NCI-H748 (cell line): ENCODE measurements around the gene SKAP1.
"Not testable (repeated sequence)": the region's sequence is repeated elsewhere in the genome, so short reads cannot be mapped to it uniquely, and the experiment has no call there.

Experiments
- DNase-seq: peaks from one replicate; lab custom pipeline; 2025; ENCODE audit not compliant: unreplicated experiment; lab: John Stamatoyannopoulos, UW

The SKAP1 gene

DNA sequence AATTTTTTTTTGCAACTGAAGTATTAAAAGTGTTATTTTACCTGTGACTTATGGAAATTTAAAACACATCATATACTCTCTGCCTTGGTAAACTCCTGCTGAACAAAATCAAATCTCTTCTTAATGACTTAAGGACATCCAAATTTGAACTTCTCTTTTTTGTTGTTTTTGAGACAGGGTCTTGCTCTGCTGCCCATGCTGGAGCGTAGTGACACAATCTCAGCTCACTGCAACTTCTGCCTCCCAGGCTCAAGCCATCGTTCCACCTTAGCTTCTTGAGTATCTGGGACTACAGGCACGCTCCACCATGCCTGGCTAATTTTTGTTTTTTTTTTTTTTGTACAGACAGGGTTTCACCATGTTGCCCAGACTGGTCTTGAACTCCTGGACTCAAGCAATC lies 56.1 kb downstream of the SKAP1 start:
- no peak for DNase-seq

DNA sequence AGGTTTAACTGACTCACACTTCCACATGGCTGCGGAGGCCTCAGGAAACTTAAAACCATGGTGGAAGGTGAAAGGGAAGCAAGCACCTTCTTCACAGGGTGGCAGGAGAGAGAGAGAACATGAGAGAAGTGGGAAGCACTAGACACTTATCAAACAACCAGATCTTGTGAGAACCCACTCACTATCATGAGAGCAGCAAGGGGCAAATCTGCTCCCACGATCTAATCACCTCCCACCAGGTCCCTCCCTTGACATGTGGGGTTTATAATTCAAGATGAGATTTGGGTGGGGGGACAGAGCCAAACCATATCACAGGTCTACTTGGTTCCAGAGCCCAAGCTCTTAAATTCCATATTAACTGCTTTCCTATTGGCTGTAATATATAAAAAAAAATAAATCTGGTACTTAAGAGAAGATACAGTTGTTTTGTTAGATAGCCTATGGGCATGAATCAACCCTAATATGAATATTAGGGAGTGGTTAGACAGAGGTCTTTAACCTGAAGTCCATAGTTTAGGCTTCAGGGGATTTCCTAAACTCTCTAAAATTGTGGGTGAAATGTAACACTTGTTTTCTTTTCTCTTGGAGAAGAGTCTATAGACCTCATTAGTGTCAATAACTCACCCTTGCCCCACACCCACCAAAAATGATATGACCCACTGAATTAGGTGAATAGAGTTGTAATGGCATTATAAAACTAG lies 56.7 kb downstream of the SKAP1 start:
- DNase-seq, result no peak

DNA sequence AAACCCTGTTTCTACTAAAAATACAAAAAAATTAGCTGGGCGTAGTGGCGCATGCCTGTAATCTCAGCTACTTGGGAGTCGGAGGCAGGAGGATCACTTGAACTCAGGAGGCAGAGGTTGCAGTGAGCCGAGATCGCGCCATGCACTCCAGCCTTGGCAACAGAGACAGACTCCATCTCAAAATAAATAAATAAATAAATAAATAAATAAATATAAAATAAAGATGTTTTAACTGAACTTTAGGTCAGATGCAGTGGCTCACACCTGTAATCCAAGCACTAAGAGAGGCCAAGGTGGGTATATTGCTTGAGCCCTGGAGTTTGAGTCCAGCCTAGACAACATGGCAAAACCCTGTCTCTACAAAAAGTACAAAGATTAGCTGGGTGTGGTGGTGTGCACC lies 61.0 kb downstream of the SKAP1 start:
- not testable (repeated sequence) for DNase-seq

DNA sequence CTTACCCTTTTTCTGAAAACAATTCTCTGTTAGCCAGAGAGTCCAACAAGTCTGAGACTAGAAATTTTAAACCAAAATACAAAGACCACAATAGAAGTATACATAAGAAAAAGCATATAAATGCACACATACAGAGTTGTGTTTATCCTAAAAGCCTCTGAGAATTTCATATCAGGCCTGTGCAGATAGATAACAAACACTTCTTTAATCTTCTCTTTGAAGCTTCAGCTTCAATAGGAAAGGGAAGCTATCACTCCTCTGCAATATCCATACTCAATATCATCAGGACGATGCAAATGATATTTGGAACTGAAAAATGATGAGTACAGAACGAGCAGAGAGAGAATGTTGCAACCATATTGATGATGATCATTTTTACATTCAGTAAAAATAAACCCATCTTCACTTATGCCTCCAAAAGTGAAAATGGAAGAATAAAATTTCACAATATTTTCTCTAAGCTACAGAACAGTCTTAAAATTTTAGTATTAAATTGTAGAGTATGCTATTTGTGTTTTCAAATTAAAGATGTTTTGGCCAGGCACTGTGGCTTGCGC lies 61.6 kb downstream of the SKAP1 start:
- DNase-seq, result no peak

DNA sequence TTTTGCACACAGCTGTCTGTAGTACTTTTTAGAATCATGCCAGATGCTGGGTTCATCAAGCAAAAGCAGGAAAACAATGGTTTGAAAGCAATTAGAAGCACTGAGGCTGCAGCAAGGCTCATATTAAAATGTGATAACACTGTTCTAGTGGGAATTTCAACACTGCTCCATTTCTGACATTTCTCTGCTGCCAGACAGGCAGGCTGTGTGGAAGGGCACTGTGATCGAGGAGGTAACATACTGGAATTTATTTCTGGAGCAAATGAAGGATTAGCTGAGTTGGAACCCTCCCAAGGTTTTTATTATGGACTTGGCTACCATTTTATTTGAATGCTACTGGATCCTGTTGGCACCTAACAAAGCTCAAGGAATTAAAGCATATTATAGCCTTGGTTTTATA lies 66.9 kb downstream of the SKAP1 start:
- no peak for DNase-seq

DNA sequence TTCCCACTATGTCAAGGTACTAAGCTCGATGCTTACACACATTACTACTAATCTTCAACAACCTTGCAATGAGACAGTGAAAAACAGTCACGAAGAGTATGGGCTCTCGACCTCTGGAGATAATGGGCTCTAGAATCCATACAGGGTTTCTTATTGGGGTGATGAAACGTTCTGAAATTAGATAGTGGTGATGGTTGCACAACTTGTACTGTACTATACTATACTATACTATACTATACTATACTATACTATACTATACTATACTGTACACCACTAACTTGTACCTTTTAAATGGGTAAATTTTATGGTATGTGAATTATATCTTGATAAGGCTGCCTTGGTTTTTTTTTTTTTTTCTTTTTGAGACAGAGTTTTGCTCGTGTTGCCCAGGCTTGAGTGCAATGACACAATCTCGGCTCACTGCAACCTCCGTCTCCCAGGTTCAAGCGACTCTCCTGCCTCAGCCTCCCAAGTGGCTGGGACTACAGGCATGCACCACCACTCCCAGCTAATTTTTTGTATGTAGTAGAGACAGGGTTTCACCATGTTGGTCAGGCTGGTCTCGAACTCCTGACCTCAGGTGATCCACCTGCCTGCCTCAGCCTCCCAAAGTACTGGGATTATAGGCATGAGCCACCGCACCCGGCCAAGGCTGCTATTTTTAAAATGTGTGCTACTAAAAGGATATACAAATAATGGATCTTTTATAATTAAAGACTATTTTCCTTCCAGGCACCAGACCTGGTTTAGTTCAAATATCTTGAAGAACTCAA lies 69.0 kb downstream of the SKAP1 start:
- DNase-seq, result not testable (repeated sequence)

DNA sequence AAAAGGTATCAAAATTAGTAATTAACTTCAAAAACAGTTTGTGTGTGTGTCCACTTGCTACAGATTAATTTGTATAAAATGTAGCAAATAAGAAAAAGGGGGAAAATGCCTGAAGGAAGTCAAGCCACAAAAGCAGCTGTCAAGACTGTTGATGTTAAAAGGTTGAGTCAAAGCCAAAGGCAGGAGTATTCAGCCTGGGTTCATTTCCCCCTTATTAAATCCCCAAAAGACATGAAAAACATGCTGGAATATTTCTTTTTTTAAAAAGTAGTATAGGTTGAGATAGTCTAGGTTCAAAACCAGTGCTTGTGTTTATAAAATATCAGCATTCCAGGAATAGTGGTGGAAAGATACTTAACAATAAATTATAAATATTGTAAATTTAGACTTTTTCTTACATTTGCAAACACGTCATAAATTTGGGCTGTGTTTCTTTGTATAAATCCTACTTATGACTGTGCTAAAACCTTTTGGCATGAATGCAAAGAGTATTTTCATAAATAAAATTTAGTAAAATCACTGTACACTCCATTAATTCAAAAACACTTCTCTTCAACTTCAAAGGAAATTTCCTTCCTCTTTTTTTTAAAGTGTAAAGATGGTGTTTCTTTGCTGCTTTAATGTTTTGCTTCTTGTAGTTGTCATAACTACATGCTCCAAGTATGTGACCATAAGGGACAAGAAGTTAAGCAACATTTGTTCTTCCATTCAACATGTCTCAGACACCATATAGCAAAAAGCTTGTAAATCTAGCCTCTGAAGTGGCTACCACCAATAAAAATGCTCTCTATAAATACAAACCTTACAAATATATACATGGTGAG lies 72.0 kb downstream of the SKAP1 start:
- DNase-seq, result no peak

DNA sequence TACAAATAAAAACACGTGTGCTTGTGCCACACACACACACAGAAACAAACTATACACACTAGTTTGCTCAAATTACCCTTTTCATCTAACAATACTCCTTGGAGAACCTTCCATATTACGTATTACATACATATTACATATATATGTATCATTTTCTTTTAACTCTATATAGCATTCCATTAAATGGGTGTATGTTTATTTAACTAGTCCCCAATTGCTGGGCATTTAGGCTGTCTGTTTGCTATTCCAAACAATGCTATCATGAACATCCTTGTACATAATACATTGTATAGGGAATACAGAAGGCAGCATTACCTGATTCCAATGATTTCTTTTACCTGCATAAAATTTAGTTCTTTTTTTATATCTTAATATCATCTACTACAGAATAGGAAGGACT lies 73.1 kb downstream of the SKAP1 start:
- DNase-seq, result no peak

DNA sequence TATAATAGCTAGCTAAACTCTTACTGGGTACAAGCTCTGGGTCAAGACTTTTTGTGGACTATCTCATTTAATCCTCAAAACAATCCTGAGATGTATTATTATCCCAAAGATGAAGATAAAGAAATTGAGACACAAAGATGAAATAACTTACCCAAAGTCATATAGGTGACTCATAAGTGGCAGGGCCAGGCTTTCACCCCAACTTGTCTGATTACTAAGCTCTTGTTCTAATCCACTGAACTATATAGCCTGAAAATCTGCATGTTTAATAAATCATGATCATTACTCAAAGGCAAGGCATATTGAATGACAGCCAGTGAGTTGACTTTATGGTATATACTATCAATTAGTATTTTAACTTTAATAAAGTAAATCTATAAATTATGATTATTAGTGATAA lies 77.4 kb downstream of the SKAP1 start:
- DNase-seq, result no peak

DNA sequence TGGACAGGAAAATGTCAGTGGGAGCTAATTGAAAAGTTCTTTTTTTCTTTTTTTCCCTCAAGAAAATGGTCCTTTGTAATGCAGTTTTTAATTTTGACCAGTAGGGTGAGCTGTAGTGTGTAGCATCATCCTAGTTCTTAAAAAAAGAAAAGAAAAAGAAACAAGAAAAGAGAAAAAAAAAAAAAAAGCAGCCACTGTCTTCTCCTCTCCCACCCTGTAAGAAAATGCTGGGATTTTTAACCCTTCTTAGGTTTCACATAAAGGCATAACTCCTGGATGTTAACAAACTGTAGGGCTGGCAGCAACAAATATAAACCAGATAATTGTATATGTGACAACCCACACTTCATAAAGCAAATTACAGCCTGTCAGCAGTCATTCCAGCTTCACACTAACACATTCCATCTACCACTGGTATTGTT lies 78.1 kb downstream of the SKAP1 start:
- DNase-seq, result peak; percentile 18

DNA sequence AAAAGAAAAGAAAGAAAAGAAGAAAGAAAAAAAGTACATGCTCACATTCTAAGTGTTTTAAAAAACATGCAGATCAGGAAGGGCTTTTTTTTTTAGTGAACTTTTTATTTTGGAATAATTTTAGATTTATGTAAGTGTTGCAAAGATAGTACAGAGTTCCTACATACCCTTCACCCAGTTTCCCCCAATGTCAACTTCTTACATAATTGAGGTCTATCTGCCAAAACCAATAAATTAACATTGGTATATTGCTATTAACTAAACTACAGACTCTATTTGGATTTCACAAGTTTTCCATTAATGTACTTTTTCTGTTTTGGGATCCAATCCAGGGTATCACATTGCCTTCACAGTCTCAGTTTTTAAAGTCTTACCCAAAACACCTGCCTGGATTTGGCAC lies 81.7 kb downstream of the SKAP1 start:
- no peak for DNase-seq

DNA sequence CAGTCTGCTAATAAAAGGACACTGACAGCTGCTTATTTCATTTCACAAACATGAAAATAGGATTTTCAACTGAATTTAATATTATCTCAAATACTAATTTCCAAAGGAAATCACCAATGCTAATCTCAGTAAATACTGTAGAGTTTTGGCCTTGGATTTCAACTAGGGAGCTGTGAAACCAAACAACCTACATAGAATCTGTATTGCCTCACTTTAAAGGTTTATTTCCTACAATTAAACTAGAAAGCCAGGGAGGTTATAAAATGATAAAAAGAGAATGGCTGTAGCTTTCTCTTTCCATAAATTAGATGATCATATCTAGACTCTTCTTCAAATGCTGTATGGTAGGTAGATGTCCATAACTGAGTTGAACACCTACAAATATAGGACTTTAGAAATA lies 82.8 kb downstream of the SKAP1 start:
- DNase-seq, result no peak

DNA sequence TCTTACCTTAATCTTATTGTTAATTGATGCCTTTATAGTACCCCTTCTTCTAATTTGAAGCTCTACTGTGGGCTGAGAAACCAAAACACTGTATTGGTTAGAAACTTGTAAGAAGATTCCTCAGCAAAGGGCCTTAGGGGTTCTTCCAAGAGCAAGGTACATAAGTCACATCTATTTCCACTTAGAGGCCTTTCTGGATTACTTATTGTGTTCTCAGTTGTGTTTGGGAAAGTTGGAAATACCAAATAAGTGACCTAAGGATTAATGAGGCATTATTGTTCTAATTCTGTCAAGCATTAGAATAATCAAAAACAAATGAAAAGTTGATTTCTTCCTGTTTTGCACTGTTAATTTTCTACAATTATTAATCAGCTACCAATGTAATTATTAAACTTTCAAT lies 85.8 kb downstream of the SKAP1 start:
- DNase-seq, result no peak

DNA sequence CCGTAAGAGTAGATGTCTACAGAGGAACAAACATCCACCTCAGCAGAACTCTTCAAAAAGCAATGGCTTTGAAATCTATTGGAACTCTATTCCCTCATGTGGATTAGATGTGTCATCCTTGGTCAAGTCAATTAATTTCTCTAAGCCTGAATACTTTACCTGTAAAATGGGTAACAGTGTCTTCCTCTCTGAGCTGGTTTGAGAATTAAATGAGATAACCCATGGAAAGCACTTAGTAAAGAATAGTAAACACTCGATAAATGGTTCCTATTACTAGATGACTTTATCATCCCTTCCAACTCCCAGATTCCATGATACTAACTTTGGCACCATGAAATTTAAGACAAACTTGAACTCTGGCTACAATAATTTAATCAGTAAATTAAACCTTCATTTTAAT lies 89.1 kb downstream of the SKAP1 start:
- DNase-seq, result no peak

DNA sequence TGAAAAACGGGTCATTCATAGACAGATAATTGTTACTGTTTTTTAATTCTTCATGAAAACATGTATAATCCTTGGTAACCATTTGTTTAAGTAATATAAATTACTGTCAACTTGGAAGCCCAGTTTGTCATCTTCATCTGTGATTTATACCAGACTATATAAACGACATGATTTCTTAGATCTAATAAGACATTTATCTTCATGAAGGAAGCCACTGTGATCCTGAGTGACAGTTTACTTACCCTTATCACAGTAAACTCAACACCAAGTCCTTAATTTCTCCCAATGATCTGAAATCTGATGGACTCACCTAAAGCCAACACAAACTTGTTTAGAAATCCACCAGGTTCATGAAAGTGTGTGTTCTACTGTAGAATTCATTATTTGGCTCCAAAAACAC lies 91.3 kb downstream of the SKAP1 start:
- no peak for DNase-seq

DNA sequence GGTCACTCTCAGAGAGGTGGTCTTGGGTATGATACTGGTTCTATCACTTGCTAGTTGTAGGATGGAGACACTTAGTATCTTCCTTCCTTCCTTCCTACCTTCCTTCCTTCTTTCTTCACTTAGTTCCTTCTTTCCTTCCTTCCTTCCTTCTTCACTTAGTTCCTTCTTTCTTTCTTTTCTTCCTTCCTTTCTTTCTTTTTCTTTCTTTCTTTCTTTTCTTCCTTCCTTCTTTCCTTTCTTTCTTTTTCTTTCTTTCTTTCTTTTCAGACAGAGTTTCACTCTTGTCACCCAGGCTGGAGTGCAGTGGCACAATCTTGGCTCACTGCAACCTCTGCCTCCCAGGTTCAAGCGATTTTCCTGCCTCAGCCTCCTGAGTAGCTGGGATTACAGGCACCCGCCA lies 92.1 kb downstream of the SKAP1 start:
- DNase-seq, result not testable (repeated sequence)

DNA sequence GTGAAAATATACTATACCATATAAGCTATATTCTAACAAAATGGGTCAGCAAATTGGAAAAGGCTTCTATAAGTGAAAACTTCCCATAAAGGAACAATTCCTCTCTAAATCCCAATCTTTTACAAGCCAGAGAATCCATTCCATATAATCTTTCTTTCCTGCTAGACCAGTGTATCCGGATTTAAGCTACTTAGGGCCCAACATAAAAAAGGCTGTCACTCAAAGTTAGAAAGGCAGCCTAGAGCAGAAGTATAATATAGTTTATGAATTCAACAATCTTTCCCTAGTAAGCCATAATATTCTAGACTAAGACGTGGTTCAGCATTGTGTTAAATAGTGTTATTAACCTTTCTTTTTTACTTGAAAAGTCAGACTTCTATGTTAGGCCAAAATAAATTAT lies 93.0 kb downstream of the SKAP1 start:
- DNase-seq, result no peak

DNA sequence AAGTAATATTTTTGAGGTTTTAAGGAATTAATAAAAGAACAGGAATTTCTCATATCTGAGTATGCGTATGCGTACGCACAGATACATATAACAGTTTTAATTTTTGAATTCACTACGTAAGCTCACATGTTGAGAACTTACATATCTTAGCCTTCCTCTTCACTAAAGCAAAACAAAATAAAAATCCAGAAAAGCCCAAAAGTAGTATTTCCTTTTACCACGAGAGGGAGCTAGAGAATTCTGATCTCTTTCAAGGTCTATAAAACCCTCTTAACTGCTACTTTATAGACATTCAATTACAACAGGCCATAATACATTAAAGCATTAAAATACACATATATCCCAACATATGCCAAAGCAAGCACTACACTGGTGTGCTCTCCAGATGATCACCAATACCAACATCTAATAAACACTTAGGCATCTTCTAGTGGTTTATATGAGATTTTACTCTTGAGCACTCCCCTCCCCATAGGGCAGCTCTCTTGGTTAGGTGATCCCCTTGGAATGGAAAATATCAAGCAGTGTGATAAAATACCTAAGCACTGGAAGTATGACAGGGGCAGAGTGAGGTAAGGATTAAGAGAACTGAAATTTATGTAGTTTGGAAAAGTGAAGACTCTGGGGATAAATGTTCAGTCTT lies 94.0 kb downstream of the SKAP1 start:
- DNase-seq, result peak; percentile 42

DNA sequence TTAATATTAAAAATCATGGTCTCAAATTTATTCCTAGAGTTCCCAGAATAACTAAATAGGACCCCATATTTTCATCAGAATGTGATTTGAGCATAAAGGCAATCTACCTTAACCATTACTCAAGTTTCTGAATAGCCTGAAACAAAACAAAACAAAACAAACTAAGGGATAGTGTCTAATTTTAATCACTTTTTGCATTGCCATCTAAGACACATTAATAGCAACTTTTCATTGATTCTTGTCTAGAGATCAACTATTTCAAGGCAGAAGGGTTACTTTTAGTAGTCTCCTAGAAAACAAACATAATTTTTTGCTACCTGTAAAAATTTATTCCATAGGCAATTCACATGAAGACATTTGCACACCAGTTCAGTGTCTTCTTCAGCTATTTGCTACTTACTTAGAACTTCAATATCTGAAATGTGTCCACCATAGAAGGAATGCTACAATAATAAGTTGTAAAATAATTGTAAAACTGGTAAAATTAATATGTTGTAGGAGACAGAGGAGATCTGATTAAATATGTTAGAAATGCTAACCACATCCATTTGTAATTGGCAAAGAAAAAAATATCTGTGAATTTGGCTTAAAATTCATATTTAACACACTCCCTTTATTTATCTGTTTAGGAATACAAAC lies 94.7 kb downstream of the SKAP1 start:
- no peak for DNase-seq

DNA sequence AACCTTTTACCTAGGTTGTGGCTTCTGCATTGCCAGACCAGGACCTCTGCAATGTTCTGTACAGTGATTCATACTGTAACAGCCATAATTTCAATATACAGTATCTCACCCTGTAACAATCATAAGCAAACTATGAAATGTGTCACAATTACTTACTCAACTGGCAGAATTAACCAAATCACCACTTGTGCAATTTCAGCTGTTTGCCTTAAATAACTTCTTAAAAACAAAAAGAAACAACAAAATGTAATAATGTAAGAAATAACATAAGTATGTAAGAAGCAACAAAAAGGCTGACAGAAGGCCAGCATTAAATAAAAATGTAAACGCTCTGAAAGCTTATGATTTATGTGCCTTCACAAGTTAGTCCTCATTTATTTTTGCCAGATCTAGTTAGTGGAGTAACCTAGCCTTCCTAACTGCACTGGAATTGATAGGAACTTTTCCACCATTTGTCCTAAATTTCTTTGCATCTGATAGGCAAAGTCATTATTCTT lies 96.9 kb downstream of the SKAP1 start:
- no peak for DNase-seq
